Subcutaneous adipose tissue (tissue), 4 donors: ENCODE measurements around the gene RMDN3. TPM values are rescaled to one million over a fixed set of nuclear protein-coding genes. Genes with fewer than 3 reads are reported as not detected.

Source experiments
- CTCF ChIP-seq: fragments of 450-650 bp; IDR thresholded peaks from one replicate; pipeline ENCODE4 v1.5.1; 2016; ENCODE audit warnings: low read depth, mild to moderate bottlenecking, control low read depth, antibody characterized with exemption, moderate library complexity
- small RNA-seq: library from RNA; depleted of rRNA; stranded (forward); fragments of <200 nt; gene quantifications from one replicate; pipeline ENCODE3, GENCODE V24; 2016
- total RNA-seq, 4 donors: library from RNA; depleted of rRNA; stranded (reverse); fragments of >200 nt; gene quantifications; one replicate each; pipeline ENCODE4 v1.1.0, GENCODE V29; 2016

Gene RMDN3
- total RNA-seq, 4 donors from 2014 or later, result 26.3 to 71.4 (median 35.6) TPM

DNA sequence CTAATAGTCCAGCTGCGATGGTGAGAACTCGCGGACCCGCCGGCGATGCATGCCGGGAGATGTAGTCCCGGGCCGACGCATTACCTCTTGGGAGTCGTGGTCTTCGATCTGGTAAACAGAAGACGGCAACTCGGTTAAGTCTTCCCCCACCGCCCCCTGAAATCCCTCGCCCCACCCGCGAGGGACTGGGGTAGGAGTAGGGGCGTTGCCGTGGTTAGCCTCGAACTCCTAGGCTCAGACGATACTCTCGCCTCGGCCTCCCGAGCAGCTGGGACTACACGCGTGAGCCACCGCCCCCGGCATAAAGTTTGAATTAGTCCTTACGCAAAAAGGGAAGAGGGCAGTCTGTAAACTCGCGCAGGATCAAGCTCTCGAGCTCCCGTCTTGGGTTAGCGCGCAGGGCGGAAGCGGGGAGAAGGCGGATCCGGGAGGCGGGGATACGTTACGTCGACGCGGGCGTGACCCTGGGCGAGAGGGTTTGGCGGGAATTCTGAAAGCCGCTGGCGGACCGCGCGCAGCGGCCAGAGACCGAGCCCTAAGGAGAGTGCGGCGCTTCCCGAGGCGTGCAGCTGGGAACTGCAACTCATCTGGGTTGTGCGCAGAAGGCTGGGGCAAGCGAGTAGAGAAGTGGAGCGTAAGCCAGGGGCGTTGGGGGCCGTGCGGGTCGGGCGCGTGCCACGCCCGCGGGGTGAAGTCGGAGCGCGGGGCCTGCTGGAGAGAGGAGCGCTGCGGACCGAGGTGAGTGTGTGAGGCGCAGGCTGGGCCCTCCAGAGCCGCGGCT lies 60.2 kb downstream of the RMDN3 start, which contains the start of gene RAD51:
TSS of gene RAD51 (plus strand) at position 487 of the 781 bp plus-strand sequence. CDS start 3,585 bp downstream, outside the sequence.
- TF ChIP-seq CTCF, result no peak

DNA sequence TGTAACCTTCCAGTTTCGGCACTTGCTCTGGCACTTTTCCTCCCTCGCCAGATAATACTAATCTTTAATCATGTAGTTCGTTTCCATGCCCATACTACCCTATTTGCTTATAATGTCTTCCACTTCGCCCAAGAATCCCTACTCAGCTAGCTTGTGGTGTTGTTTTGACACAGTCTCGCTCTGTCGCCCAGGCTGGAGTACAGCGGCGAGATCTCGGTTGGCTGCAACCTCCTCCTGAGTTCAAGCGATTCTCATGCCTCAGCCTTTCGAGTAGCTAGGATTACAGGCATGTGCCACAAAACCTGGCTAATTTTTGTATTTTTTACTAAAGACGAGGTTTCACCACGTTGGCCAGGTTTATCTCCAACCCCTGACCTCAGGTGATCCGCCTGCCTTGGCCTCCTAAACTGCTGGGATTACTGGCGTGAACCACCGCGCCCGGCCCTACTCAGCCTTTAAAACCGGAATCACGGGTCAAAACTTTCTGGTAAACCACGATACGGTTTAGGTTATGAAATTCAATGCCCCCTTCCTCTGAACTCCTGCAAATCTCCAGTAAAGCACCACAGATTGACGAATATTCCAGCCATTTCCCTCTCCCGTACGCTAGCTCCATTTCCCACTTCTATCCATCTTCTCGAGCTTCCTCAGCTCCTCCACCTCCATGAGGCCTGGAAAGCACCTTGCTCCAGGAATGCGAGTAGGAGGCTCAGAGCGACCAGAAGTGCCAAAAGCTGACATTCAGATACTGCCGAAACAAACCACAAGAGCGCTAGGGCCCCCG lies 61.0 kb downstream of the RMDN3 start:
- TF ChIP-seq CTCF, result no peak

DNA sequence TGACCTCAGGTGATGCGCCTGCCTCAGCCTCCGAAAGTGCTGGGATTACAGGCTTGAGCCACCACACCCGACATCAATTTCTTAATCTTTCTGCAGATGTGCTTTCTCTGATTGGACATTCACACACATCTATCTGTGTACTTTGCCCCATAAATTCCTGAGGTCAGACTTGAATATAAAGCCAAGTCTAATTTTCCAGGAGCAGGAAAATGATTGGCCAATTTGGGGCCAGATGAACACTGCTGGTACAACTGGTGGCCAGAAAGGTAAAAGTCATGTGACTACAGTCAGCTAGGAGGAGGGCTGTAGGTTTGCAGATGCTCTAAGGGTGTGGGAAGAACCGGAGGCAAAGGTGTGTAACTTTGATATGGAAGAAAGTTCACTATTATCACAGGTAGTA lies 63.3 kb downstream of the RMDN3 start:
- TF ChIP-seq CTCF, result no peak

DNA sequence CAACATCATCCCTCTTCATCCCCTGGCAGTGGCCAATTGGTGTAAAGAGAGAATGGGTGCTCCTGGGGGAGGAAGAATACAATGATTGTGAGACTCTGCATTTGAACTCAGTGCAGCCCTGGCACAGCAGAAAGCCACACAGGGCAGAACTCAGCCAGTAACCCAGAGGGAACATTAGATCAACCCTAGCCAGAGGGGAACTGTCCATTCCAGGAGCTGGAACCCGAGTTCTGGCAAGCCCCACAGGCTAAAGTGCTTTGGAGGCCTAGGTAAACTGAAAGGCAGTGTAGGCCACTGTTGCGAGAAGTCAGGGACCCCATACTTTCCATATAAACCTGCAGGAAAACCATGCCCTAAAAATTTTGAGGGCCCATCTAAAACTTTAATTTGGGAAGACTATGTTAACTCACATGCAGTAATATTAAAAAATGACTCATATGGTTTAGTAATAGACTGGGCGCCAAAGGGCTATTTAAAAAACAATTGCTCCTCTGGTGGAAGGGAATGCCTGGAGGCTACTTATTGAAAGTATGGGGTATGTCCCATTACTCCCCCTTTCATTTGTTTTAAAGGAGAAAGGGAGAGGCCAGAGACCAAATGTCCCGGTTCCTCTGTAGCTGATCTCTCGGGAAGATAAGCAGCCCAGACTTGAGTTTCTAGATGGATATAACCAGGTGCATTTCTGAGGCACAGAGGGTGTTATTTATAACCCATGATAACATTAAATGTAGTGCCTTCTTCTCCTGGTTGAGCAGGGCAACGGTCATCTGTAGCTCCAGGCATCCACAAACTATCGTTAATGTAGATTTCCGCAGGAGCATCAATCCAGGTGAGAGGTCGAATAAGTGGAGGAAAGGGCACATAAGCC lies 65.9 kb downstream of the RMDN3 start:
- TF ChIP-seq CTCF, result no peak

Small RNAs within 50 kb of the gene (small RNA-seq; reads per million reads assigned to genes)
- not detected for gene SUMO2P15

Other genes starting within 250 kb of the RMDN3 start
- gene CCDC32, start 190.2 kb downstream of the RMDN3 start, total RNA-seq, result 10 to 100 TPM; 18.1 to 53.9 (median 27.4) TPM
- gene RPUSD2, start 186.0 kb downstream of the RMDN3 start, total RNA-seq, result 1 to 10 TPM; 3.3 to 9.4 (median 5.3) TPM
- 1 to 10 TPM in 2 of 4 donors, under 1 TPM in 2; 0.19 to 3.7 (median 1.2) TPM for gene KNL1, start 161.0 kb downstream of the RMDN3 start, total RNA-seq
- gene RAD51, start 60.1 kb downstream of the RMDN3 start, total RNA-seq, result 1 to 10 TPM in 2 of 4 donors, under 1 TPM in 1, not detected in 1; 0.88 to 5.8 (median 3.1) TPM
- gene GCHFR, start 8.8 kb upstream of the RMDN3 start, total RNA-seq, result 100 to 1,000 TPM in 3 of 4 donors, 10 to 100 TPM in 1; 60.0 to 135 (median 117) TPM
- under 1 TPM in 2 of 4 donors, not detected in 2; 0.66 to 0.85 TPM for gene C15orf62, start 14.7 kb upstream of the RMDN3 start, total RNA-seq
- 10 to 100 TPM; 16.1 to 25.5 (median 19.3) TPM for gene ZFYVE19, start 51.8 kb upstream of the RMDN3 start, total RNA-seq
- gene DNAJC17, start 52.2 kb upstream of the RMDN3 start, total RNA-seq, result 10 to 100 TPM; 12.1 to 33.9 (median 18.3) TPM
- gene PPP1R14D, start 73.5 kb upstream of the RMDN3 start, total RNA-seq, result not detected
- gene SPINT1, start 88.8 kb upstream of the RMDN3 start, total RNA-seq, result 10 to 100 TPM in 1 of 4 donors, 1 to 10 TPM in 2, not detected in 1; 2.3 to 13.1 (median 4.0) TPM
- not detected for gene RHOV, start 119.0 kb upstream of the RMDN3 start, total RNA-seq
- gene VPS18, start 139.2 kb upstream of the RMDN3 start, total RNA-seq, result 10 to 100 TPM; 10.9 to 20.9 (median 19.6) TPM
- gene DLL4, start 174.1 kb upstream of the RMDN3 start, total RNA-seq, result 10 to 100 TPM in 2 of 4 donors, 1 to 10 TPM in 2; 2.9 to 36.2 (median 9.8) TPM
- 1 to 10 TPM in 2 of 4 donors, under 1 TPM in 1, not detected in 1; 0.66 to 1.6 (median 1.2) TPM for gene CHAC1, start 198.2 kb upstream of the RMDN3 start, total RNA-seq